ENCODE data around the gene CDKN2AIPNL.
"Not testable (repeated sequence)": the region's sequence is repeated elsewhere in the genome, so short reads cannot be mapped to it uniquely, and the experiment has no call there.

DNA sequence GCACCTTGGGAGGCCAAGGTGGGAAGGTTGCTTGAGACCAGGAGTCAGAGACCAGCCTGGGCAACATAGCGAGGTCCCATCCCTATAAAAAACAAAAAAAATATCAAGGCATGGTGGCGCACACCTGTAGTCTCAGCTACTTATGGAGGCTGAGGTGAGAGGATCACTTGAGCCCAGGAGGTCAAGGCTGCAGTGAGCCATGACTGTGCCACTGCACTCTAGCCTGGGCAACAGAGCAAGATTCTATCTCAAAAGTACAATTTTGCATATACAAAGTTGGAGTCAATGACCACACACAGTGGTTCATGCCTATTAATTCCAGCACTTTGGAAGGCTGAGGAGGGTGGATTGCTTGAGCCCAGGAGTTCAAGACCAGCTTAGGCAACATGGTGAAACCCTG lies 29.5 kb downstream of the CDKN2AIPNL start:
- TF ChIP-seq, protein P1, sequence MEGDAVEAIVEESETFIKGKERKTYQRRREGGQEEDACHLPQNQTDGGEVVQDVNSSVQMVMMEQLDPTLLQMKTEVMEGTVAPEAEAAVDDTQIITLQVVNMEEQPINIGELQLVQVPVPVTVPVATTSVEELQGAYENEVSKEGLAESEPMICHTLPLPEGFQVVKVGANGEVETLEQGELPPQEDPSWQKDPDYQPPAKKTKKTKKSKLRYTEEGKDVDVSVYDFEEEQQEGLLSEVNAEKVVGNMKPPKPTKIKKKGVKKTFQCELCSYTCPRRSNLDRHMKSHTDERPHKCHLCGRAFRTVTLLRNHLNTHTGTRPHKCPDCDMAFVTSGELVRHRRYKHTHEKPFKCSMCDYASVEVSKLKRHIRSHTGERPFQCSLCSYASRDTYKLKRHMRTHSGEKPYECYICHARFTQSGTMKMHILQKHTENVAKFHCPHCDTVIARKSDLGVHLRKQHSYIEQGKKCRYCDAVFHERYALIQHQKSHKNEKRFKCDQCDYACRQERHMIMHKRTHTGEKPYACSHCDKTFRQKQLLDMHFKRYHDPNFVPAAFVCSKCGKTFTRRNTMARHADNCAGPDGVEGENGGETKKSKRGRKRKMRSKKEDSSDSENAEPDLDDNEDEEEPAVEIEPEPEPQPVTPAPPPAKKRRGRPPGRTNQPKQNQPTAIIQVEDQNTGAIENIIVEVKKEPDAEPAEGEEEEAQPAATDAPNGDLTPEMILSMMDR (IDR thresholded peaks at IDR 0.05), result not testable (repeated sequence)
- not testable (repeated sequence) for TF ChIP-seq POLR2A (IDR thresholded peaks at IDR 0.05)
